Kidney (tissue), 14 donors: ENCODE measurements around the gene DUSP3. TPM values are rescaled to one million over a fixed set of nuclear protein-coding genes. Genes with fewer than 3 reads are reported as not detected.

Experiments
- DNase-seq, 5 donors: peaks; one replicate each; pipeline ENCODE4 v3.0.0-alpha.2; 2013 to 2020
- FAIRE-seq: peaks from 2 replicates; lab custom pipeline; 2012; peaks lifted over from hg19 to GRCh38; lab: Jason Lieb, UNC
- H3K27ac ChIP-seq, 2 donors: one replicate each; pipeline ENCODE4 v1.7.0; 2013; ENCODE audit warnings: low read depth in 2 of 2, low read length in 2 of 2, inconsistent platforms in 1 of 2
- H3K27me3 ChIP-seq: one replicate; pipeline ENCODE4 v1.7.1; 2013; ENCODE audit warnings: low read length, inconsistent platforms; ENCODE audit not compliant: control insufficient read depth, insufficient read depth
- H3K36me3 ChIP-seq, 3 donors: one replicate each; pipeline versions ENCODE4 v1.7.0 to v1.7.1; 2013; ENCODE audit warnings: low read length in 3 of 3, control low read depth in 1 of 3, inconsistent platforms in 1 of 3; ENCODE audit not compliant: insufficient read depth in 3 of 3, control insufficient read depth in 2 of 3
- H3K4me1 ChIP-seq, 3 donors: one replicate each; pipeline versions ENCODE4 v1.7.0 to v1.7.1; 2013; ENCODE audit warnings: low read length in 3 of 3, inconsistent platforms in 1 of 3, low read depth in 1 of 3; ENCODE audit not compliant: control insufficient read depth in 2 of 3, insufficient read depth in 2 of 3
- H3K4me3 ChIP-seq, 3 donors: one replicate each; pipeline versions ENCODE4 v1.7.0 to v1.8.1; 2013; ENCODE audit warnings: low read length in 3 of 3, control low read depth in 1 of 3, inconsistent platforms in 1 of 3
- H3K9ac ChIP-seq, 3 donors: one replicate each; pipeline versions ENCODE4 v1.7.0 to v1.7.1; 2013; ENCODE audit warnings: low read length in 3 of 3, control low read depth in 1 of 3, inconsistent platforms in 1 of 3
- H3K9me3 ChIP-seq, 3 donors: one replicate each; pipeline versions ENCODE4 v1.7.0 to v1.7.1; 2013; ENCODE audit warnings: low read length in 3 of 3, control low read depth in 1 of 3, inconsistent platforms in 1 of 3; ENCODE audit not compliant: control insufficient read depth in 2 of 3, insufficient read depth in 1 of 3
- CTCF ChIP-seq: IDR thresholded peaks from 3 replicates; pipeline ENCODE4 v1.5.1; 2012; ENCODE audit warnings: mild to moderate bottlenecking, moderate library complexity, borderline replicate concordance; ENCODE audit not compliant: insufficient read depth; ENCODE audit errors: extremely low read depth
- intact Hi-C: fragments of 100-400 bp; cut with DNase I; formaldehyde crosslinking; loops from one replicate; pipeline ENCODE4 v1.11.1; 2022
- polyA plus RNA-seq: library from polyadenylated mRNA; stranded (reverse); fragments of 350-450 nt; fragmentation: Illumina TruSeq; extraction: RNeasy Lipid Tissue Mini Kit (QIAGEN cat#74804); gene quantifications from one replicate; pipeline ENCODE4 v1.2.3, GENCODE V29; 2014; ENCODE audit warnings: low read depth, low replicate concordance; ENCODE audit not compliant: insufficient read depth
- total RNA-seq: library from RNA; stranded (reverse); fragmentation: NEBNext Ultra II Directional; extraction: Animal tissue kit (Norgen Biotek cat#: 25700); gene quantifications from one replicate; pipeline ENCODE4 v1.2.1, GENCODE V29; 2021
- donor health status: control.
- donor health status: control.
- donor health status: control.
- donor health status: control.
- donor health status: control.
- donor health status: DM: yes; HTN: yes; CAD: no.
- donor health status: Normal renal cell carcinoma (clear cell type).

The DUSP3 gene
- total and polyA plus RNA-seq, 2 donors from 2014 or later = 102 to 126 TPM

- peaks cover 0 to 9% (median 8%) of the 10 kb centered on the region in 3 donors for H3K4me1 ChIP-seq
- no peaks in the 10 kb centered on the region for H3K9me3 ChIP-seq
- H3K27ac ChIP-seq = no peak overlapping the region
- no peak for TF ChIP-seq CTCF
- H3K36me3 ChIP-seq = peaks cover 0 to 74% (median 49%) of the 10 kb centered on the region in 3 donors
- no peaks in the 10 kb centered on the region for H3K27me3 ChIP-seq
- no peak overlapping the region for H3K4me3 ChIP-seq
- FAIRE-seq = no peak
- intact Hi-C loops = no loop called here
- no peak overlapping the region for H3K9ac ChIP-seq
- DNase-seq = no peak
Observed at GRCh38 chr17:43771463-43771862, 7.3 kb downstream of the DUSP3 start.

- DNase-seq (no peak), FAIRE-seq (no peak)
- H3K27me3 ChIP-seq = no peaks in the 10 kb centered on the region
- peaks cover 0 to 5% (median 4%) of the 10 kb centered on the region in 3 donors for H3K4me1 ChIP-seq
- peaks cover 0 to 70% (median 45%) of the 10 kb centered on the region in 3 donors for H3K36me3 ChIP-seq
- H3K4me3 ChIP-seq = no peak overlapping the region
- no peak overlapping the region for H3K9ac ChIP-seq
- no peaks in the 10 kb centered on the region for H3K9me3 ChIP-seq
- H3K27ac ChIP-seq = no peak overlapping the region
- intact Hi-C loops = no loop called here
- no peak for TF ChIP-seq CTCF
Observed at GRCh38 chr17:43770957-43771356, 7.8 kb downstream of the DUSP3 start.

- H3K9ac ChIP-seq = no peak overlapping the region
- DNase-seq = no peak
- no peak overlapping the region for H3K4me3 ChIP-seq
- FAIRE-seq = no peak
- peaks cover 0 to 5% (median 0%) of the 10 kb centered on the region in 3 donors for H3K4me1 ChIP-seq
- H3K9me3 ChIP-seq = no peaks in the 10 kb centered on the region
- no peak for TF ChIP-seq CTCF
- peaks cover 0 to 64% (median 40%) of the 10 kb centered on the region in 3 donors for H3K36me3 ChIP-seq
- intact Hi-C loops = no loop called here
- no peaks in the 10 kb centered on the region for H3K27me3 ChIP-seq
- no peak overlapping the region for H3K27ac ChIP-seq
Observed at GRCh38 chr17:43769859-43770258, 8.9 kb downstream of the DUSP3 start.

GRCh38 chr17:43769426-43769825 lies 9.4 kb downstream of the DUSP3 start:
- Histone ChIP-seq H3K9me3 (no peaks in the 10 kb centered on the region), H3K36me3 (peaks cover 0 to 62% (median 36%) of the 10 kb centered on the region in 3 donors), H3K4me1 (peaks cover 0 to 5% (median 0%) of the 10 kb centered on the region in 3 donors), H3K27me3 (no peaks in the 10 kb centered on the region), H3K27ac (no peak overlapping the region), H3K4me3 (no peak overlapping the region), H3K9ac (no peak overlapping the region)
- DNase-seq (no peak), FAIRE-seq (no peak)
- intact Hi-C loops = no loop called here
- TF ChIP-seq CTCF = no peak
